Esophagus squamous epithelium (tissue), 4 donors: ENCODE data around the gene ZNF454.

Source experiments
- CTCF ChIP-seq, 6 experiments: fragments of 450-650 bp in 4 of 6; fragments of 200-600 bp in 2 of 6; sonication (generic) in 2 of 6; IDR thresholded peaks; one replicate each; pipeline ENCODE4 v1.5.1; 2016 to 2019; ENCODE audit warnings: antibody characterized with exemption in 6 of 6, mild to moderate bottlenecking in 4 of 6, moderate library complexity in 4 of 6
- POLR2A ChIP-seq, 4 donors: fragments of 450-650 bp; IDR thresholded peaks; one replicate each; pipeline ENCODE4 v1.6.1; 2017; ENCODE audit warnings: antibody characterized with exemption in 4 of 4, mild to moderate bottlenecking in 4 of 4, moderate library complexity in 3 of 4

- TF ChIP-seq CTCF (IDR thresholded peaks at IDR 0.05) (no peak), POLR2A (IDR thresholded peaks at IDR 0.05) (no peak)
Measured at GRCh38 chr5:178996156-178996555, 55.2 kb downstream of the ZNF454 start.
